Coronary artery (tissue), 2 donors: ENCODE results near the gene POFUT1.
"Not testable (repeated sequence)": the region's sequence is repeated elsewhere in the genome, so short reads cannot be mapped to it uniquely, and the experiment has no call there.

Source experiments
- DNase-seq: peaks from one replicate; pipeline ENCODE4 v3.0.0-alpha.2; 2017; ENCODE audit warnings: low spot score
- H3K27ac ChIP-seq, 2 donors: fragments of 200-600 bp; sonication (generic); one replicate each; pipeline ENCODE4 v1.5.1; 2016 to 2019
- H3K4me3 ChIP-seq: fragments of 200-600 bp; sonication (generic); 2 replicates; pipeline ENCODE4 v1.5.1; 2016; ENCODE audit warnings: mild to moderate bottlenecking, moderate library complexity
- TF ChIP-seq, protein P1 (sequence below): fragments of 200-600 bp; sonication (generic); IDR thresholded peaks from one replicate; pipeline ENCODE4 v1.5.1; 2019; ENCODE audit warnings: antibody characterized with exemption

Gene POFUT1

DNA sequence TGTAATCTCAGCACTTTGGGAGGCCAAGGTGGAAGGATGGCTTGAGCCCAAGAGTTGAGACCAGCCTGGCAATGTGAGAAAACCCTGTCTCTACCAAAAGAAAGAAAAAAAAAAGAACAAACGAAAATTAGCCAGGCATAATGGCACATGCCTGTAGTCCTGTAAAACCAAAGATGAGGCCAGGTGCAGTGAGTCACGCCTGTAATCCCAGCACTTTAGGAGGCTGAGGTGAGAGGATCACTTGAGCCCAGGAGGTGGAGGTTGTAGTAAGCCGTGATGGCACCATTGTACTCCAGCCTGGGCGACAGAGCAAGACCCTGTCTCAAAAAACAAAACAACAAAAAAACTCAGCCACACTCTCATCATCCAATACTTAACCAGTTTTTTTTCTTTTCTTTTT is 37.3 kb downstream of the POFUT1 start:
- DNase-seq = no peak
- no peak overlapping the region for H3K27ac ChIP-seq
- H3K4me3 ChIP-seq = no peak overlapping the region
- TF ChIP-seq, protein P1, sequence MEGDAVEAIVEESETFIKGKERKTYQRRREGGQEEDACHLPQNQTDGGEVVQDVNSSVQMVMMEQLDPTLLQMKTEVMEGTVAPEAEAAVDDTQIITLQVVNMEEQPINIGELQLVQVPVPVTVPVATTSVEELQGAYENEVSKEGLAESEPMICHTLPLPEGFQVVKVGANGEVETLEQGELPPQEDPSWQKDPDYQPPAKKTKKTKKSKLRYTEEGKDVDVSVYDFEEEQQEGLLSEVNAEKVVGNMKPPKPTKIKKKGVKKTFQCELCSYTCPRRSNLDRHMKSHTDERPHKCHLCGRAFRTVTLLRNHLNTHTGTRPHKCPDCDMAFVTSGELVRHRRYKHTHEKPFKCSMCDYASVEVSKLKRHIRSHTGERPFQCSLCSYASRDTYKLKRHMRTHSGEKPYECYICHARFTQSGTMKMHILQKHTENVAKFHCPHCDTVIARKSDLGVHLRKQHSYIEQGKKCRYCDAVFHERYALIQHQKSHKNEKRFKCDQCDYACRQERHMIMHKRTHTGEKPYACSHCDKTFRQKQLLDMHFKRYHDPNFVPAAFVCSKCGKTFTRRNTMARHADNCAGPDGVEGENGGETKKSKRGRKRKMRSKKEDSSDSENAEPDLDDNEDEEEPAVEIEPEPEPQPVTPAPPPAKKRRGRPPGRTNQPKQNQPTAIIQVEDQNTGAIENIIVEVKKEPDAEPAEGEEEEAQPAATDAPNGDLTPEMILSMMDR = no peak

DNA sequence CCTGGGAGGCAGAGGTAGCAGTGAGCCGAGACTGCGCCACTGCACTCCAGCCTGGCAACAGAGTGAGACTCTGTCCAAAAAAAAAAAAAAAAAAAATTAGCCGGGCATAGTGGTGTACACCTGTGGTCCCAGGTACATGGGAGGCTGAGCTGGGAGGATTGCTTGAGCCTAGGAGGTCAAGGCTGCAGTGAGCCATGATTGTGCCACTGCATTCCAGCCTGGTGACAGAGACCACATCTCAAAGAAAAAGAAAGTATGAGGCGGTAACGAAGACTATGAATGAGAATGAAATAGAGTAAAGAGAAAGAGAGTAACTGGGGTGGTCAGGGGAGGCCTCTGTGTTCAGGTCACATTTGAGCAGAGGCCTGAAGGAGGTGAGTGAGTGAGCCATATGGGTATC is 38.5 kb downstream of the POFUT1 start:
- H3K27ac ChIP-seq, H3K4me3 ChIP-seq, DNase-seq: not testable (repeated sequence)

DNA sequence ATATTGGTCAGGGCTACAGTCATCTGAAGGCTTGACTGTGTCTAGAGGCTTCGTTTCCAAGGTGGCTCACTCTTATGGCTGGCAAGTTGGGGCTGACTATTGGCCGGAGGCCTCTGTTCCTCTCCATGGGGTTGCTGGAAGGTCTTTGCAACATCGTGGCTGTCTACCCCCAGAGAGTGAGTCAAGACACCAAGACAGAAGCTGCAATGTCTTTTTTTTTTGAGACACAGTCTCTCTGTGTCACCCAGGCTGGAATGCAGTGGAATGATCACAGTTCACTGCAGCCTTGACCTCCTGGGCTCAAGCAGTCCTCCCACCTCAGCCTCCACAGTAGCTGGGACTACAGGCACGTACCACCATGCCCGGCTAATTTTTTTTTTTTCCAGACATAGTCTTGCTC is 40.4 kb downstream of the POFUT1 start:
- Histone ChIP-seq H3K4me3 (no peak overlapping the region), H3K27ac (no peak overlapping the region)
- TF ChIP-seq, protein P1 = no peak
- no peak for DNase-seq

DNA sequence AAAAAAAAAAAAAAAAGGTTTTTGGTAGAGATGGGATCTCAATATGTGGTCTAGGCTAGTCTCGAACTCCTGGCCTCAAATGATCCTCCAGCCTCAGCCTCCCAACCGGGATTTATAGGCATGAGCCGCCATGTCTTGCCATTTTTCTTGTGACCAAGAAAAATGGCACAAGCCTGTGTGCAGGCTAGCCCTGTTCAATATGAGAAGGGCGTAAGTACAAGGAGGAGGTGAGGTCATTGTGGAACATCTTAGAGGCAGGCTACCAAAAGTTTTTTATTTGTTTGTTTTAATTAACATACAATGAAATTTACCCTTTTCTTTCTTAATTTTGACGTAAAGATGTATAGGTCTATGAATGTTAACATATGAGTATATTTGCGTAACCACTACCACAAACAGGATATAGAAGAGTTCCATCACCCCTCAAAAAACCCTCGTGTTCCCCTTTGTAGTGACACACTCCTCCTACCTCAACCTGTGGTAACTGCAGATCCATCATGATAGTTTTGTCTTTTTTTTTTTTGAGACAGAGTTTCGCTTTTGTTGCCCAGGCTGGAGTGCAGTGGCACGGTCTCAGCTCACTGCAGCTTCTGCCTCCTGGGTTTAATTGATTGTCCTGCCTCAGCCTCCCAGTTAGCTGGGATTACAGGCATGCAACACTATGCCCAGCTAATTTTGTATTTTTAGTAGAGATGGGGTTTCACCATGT is 41.5 kb downstream of the POFUT1 start:
- no peak overlapping the region for H3K4me3 ChIP-seq
- TF ChIP-seq, protein P1 = no peak
- DNase-seq = no peak

DNA sequence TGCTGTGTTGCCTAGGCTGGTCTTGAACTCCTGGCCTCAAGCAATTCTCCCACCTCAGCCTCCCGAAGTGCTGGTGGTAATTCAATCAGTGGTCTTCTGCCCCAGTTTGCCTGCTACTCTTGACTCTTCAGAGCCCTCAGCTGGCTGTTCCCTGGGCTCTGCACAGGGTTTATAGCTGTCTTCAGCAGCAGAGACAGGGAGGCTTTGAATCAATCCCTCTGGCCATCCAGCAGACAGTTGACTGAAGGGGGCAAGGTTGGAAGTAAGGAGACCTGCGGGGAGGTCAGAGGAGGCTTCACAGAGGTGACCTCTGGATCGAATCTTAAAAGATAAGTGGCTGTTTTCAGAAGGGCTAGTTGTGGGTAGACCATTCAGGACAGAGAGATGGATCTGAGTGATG is 43.8 kb downstream of the POFUT1 start:
- TF ChIP-seq, protein P1 = no peak
- no peak overlapping the region for H3K4me3 ChIP-seq
- no peak for DNase-seq
- H3K27ac ChIP-seq = no peak overlapping the region

More for the DNA sequence above, 41.5 kb downstream of the POFUT1 start:
- H3K27ac ChIP-seq = no peak overlapping the region

DNA sequence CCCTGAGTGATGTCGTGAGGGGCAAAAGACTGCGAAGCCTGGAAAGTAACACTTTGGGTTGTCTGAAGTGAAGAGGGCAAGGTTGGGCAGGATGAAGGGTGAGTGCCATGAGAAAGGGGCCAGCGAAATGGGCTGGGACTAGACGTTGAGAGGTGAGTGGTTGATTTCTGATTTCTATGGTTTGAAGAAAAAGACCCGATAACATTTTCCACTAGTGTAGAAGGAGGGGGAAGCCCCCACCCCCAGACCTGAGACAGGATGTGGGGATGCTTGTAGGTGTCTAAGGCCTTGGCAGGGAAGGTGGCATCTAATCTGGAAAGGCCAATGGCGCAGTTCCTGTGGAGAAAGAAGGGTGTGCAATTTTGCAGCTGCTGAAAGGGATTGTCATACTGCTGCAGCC is 44.5 kb downstream of the POFUT1 start:
- no peak for DNase-seq
- no peak overlapping the region for H3K4me3 ChIP-seq
- H3K27ac ChIP-seq = no peak overlapping the region
- TF ChIP-seq, protein P1 = no peak

DNA sequence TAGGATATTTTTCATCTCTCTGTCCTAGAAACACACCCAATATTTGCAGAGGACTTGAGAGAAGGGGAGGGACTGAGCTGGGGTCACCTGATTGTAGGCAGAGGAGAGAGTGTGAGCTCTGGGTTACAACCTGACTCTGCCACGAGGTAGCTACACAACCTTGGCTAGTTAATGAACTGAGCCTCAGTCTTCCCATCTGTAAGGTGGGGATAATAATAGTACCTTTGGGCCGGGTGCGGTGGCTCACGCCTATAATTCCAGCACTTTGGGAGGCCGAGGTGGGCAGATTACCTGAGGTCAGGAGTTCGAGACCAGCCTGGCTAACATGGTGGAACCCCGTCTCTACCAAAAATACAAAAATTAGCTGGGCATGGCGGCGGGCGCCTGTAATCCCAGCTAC is 53.3 kb downstream of the POFUT1 start:
- DNase-seq, H3K27ac ChIP-seq, H3K4me3 ChIP-seq: not testable (repeated sequence)

DNA sequence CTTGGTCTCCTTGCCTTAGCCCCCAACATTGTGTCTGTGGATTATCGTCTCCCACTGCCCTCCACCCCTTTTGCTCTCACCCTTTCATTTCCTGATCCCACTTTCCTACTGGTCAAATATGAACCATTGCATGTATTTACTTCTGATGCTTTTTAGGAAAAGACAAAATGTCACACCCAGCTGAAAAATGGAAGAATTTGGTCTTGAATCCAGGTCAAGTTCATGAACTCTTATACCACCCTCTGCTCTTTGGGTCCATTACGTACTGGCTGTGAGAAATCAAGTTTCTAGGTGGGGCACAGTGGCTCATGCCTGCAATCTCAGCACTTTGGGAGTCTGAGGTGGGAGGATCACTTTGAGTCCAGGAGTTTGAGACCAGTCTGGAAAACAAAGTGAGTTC is 54.0 kb downstream of the POFUT1 start:
- H3K27ac ChIP-seq = no peak overlapping the region
- H3K4me3 ChIP-seq = no peak overlapping the region
- TF ChIP-seq, protein P1 = no peak
- DNase-seq = no peak
